SH-SY5Y (cell line): ENCODE results near the gene OXLD1.

ENCODE experiments used
- GATA2 ChIP-seq: IDR thresholded peaks from 2 replicates; pipeline ENCODE4 v1.6.1; 2011; ENCODE audit warnings: mild to moderate bottlenecking, low read depth, low read length
- GATA3 ChIP-seq: IDR thresholded peaks from 2 replicates; pipeline ENCODE4 v1.6.1; 2011; ENCODE audit warnings: low read depth, mild to moderate bottlenecking, low read length, moderate library complexity

Gene OXLD1

DNA sequence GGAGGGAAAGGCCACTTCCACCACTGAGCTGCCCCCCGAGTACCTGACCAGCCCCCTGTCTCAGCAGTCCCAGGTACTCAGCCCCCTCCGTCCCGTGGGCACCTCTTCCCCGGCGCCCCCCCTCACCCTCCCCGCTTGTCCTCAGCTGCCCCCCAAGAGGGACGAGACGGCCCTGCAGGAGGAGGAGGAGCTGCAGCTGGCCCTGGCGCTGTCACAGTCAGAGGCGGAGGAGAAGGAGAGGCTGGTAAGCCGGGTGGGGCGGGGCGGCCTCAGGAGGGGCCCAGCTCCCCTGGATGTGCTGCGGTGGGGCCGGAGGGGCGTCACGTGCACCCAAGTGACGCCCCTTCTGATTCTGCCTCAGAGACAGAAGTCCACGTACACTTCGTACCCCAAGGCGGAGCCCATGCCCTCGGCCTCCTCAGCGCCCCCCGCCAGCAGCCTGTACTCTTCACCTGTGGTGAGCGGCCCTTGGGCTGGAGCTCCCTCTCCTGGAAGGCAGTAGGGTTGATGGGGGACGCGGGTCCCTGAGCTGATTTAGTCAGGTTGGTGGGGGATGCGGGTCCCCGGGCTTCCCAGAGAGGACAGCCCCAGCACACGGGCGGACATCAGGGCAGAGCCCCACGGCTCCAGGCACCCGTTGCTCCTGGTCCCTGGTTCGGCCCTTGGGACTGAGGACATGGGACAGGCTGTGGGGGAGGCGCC lies 27.3 kb upstream of the OXLD1 start:
- no peak for TF ChIP-seq GATA3
- TF ChIP-seq GATA2, result no peak

DNA sequence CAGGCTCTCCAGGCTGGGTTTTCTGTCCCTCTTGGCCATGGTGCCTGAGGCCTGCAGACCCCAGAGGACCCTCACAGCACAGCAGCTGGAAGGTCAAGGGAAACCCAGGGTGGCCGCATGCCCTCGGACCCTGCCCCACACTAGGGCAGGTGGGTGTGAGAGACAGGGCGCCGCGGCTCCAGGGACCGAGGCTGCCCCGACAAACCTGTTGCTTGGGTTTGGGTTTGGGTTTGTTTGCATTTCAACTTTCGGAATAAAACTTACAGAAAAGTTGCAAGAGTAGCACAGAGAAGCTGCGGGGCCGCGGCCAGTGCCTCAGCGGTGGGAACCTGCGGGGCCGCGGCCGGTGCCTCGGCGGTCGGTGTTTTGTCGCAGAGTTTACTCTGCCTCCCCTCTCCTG lies 25.2 kb upstream of the OXLD1 start:
- TF ChIP-seq GATA2 (no peak), GATA3 (no peak)

DNA sequence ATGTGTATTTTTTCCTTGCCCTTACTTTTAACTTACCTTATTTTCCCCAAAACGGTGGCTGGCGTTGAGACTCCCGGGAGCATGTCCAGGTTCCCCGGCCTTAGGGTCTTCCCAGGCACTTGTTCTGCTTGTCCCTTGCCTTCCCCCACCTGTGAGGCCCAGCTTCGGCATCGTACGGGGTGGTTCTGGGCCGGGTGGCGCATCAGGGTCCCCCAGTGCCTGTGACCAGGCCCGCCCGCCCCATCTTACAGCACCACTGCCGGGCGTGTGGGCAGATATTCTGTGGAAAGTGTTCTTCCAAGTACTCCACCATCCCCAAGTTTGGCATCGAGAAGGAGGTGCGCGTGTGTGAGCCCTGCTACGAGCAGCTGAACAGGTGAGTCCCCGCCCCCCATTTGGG lies 24.8 kb upstream of the OXLD1 start:
- TF ChIP-seq GATA3 (no peak), GATA2 (no peak)

DNA sequence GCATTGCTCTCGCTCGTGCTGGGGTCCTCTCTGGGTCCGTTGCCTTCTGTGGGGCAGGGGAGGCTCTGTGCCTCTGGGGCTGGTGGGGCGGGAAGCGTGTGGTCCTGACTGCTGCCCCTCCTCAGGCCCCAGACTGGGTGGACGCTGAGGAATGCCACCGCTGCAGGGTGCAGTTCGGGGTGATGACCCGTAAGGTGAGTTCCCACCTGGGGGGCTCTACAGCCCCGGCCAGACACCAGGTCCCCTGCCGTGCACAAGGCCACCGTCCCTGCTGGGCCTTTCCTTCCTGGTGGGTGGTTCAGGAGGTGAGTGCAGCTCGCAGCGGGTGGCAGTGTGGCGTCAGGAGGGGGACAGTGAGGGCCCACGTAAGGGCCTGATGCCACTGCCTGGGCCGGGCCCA lies 24.1 kb upstream of the OXLD1 start:
- TF ChIP-seq GATA3 (no peak), GATA2 (no peak)

DNA sequence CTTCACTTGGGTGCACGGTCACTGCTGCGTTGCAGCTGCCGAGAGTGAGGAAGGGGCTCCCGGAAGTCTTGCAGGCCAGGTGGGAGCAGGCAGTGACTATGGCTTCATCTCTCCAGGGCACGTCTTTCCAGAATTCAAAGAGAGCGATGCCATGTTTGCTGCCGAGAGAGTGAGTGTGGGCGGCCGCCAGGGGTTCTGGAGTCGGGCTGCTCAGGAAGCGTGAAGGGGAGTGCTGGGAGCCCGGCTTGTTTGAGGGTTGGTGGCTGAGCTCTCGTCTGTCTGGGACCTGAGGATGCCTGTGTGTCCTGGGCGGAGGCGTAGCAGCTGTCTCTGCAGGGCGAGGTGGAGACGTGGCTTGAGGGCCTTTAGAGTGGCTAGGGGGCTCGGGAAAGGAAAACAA lies 23.7 kb upstream of the OXLD1 start:
- no peak for TF ChIP-seq GATA2
- TF ChIP-seq GATA3, result no peak

DNA sequence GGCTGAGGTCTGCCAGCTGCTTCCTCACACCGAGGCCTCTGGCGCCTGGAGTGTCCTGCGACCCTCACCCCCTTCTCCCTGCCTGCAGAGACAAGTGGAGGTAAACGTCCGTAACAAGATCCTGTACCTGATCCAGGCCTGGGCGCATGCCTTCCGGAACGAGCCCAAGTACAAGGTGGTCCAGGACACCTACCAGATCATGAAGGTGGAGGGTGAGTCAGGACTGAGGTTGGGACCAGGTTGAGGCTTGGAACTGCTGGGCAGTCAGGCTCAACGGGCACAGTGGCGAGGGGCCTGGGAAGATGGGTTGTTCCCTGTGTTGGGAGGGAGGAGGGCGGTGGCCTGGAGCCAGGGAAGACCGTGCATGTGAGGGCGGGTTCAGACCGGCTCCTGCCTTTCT lies 22.2 kb upstream of the OXLD1 start:
- TF ChIP-seq GATA3 (no peak), GATA2 (no peak)

DNA sequence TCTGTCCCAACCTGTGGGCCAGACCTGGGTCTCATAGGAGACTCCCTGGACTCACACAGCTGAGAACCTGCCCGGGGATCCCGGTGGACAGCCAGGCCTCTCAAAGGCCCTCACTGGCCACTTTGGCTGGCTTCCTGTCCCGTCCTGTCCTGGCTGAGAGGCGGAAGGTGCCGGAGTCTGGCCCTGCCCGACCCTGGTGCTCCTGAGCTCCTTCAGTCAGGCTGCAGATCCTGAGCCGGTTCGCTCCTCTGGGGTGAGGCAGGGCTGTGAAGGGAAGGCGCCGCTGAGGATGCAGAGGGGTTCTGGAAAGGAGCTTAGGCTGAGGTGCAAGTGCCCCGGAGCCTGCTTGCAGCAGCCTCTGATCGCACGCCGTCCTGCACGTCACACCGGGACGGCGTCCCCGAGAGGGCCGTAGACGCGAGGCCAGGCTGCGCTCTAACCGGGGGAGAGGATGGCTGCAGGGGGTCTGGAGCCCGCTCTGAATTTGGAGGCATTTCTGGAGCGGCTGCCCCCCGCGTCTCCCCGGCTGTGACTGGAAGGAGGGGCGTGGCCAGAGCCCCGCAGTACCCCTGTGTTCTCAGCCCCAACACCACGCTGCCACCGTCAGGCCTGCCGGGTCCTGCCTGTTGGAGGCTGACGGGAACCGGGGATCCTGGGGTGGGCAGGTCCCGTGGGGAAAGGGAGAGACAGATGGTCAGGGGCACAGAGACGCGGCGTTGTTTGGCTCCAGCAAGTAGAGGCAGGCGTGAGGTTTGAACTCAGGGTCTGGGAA lies 21.6 kb upstream of the OXLD1 start:
- TF ChIP-seq GATA3, result no peak
- TF ChIP-seq GATA2, result no peak

DNA sequence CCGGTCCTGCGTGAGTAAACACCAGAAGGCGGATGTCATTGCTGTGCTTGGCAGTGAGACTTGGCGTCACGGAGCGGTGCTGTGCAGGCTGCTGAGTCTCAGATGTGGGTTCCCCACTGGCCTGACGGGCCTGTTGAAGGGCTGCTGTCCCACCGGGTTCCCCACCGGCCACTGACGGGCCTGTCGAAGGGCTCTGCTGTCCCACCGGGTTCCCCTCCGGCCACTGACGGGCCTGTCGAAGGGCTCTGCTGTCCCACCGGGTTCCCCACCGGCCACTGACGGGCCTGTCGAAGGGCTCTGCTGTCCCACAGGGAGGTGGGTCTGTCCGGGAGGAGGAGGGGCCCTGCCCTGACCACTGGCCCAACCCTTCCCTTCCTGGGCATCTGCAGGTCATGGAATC lies 20.2 kb upstream of the OXLD1 start:
- no peak for TF ChIP-seq GATA3
- no peak for TF ChIP-seq GATA2

DNA sequence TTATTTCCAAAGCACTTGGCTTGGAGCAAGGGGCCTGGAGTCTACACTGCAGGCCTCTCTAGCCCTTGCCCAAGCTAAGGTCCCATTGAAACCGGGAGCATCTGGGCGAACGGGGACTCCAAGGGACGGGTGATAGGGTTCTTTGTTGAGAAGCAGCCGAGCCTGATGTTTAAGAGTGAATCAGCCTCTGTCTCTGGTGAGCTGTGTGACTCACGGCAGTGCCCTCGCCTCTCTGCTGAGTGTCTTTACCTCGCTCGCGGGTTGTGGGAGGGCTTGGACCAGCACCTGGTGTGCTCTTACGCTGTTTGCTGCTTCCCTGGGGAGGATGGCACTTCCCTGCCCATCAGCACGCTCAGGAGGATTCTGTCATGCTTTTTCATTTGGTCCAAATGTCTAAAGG lies 18.7 kb upstream of the OXLD1 start:
- TF ChIP-seq GATA2 (no peak), GATA3 (no peak)

DNA sequence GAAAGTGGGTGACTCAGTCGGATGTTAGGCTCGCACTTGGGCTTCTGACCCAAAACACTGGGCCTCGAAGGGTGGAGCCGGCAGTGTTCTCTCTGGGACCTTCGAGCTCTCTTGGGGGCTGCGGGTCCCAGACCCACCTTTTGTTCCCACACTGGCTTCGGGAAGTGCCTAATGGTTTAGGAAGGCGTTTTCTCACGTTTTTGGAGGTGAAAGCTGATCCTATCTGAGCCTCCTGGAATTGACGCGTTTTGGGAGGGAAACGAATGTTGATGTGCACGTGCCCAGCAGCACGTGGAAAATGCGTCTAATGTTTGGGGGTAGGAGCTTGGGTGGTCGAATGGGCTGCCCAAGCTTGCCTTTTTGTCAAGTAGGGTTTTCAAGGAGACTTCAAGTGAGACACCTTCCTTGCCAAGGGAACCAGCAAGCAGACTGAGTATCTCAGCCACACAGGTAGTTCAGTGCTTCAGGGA lies 18.1 kb upstream of the OXLD1 start:
- TF ChIP-seq GATA2 (no peak), GATA3 (no peak)

DNA sequence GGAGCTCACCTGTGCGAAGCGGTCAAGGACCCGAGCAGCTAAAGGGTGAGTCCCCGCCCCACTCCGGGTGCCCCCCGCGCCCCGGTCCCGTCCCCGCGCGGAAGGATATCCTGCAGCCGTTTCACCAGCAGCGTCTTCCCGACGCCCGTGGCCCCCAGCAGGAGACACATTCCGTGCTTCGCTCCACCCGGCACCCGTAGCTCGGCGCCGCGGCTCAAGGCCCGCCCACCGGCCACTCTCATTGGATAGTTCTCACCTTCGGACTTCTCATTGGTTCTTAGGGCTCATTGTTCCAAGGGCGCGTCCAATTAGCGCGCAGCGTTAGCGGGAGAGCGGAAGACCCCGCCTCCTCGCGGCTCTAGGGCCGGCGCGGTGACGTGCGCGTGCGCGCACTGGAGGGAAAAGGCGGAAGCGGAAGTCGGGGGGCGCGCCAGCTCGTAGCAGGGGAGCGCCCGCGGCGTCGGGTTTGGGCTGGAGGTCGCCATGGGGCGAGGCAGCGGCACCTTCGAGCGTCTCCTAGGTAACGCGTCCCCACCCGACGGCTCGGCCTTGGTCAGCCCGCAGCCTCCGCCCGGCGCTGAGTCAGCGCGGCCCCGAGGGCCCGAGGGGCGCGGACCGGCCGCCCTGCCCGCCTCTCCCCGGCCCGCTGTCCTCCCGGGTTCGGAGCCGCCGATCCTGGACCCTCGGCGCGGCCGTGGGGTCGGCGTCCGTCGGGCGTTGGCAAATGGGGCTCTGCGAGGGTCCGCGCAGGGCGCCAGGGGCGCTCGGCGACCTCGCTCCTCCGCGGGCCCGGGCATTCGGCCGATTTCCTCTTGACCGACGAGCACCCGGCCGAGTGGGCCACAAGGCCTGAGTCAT lies 17.4 kb upstream of the OXLD1 start, which contains the start of the genes ARL16 and HGS:
TSS of gene ARL16 (minus strand) at position 214 of the 858 bp plus-strand sequence. CDS start at position 170, 44 bp downstream.
TSS of gene HGS (plus strand) at position 428 of the 858 bp plus-strand sequence. CDS start at position 484, 56 bp downstream.
- TF ChIP-seq GATA3 (no peak), GATA2 (no peak)

DNA sequence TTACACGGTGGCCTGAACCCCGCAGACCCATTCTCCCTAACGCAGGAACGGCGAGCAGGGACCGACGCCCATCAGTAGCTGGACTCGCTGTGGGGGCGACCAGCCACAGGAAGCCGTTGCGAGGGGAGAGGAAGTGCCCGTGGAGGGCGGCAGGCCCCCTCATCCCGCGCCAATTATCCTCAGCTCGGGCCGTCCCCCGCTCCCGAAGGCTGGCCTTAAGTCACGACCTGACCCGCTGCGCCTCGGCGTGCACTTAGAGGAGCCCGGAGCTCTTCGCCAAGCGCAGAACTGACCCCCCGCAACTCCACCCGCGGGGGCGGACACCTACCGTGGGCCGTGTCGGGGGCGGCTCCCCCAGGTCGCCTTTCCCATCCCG lies 16.8 kb upstream of the OXLD1 start:
- TF ChIP-seq GATA3, result no peak
- TF ChIP-seq GATA2, result no peak

DNA sequence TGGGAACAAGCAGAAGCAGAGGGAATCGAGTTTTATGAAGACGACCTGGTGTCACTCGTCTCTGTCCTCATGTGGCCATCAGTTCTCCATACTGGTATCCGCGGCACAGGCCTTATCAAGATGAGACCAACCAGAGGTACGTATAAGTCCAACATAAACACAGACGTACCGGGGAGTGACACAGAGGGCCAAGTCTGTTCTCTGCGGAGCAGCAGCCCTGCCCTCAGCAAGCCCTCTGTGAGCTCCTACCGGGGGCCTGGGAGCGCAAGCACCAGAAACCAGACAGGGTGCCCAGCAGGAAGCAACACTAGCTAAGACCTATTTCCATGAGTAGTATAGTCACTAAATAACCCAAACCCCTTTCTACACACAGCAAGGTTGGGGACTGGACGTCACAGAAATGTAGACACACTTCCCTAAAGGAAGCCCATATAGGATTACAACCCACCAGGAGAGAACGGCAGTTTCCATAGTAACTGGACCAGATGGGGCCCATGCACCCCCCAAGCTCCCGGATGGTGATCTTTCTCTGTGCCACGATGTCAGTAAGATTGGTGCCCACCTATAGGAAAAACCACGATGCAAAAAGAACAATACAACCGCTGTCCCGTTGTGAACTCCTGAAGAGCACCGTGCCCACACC lies 16.3 kb upstream of the OXLD1 start:
- TF ChIP-seq GATA3, result no peak
- TF ChIP-seq GATA2, result no peak

DNA sequence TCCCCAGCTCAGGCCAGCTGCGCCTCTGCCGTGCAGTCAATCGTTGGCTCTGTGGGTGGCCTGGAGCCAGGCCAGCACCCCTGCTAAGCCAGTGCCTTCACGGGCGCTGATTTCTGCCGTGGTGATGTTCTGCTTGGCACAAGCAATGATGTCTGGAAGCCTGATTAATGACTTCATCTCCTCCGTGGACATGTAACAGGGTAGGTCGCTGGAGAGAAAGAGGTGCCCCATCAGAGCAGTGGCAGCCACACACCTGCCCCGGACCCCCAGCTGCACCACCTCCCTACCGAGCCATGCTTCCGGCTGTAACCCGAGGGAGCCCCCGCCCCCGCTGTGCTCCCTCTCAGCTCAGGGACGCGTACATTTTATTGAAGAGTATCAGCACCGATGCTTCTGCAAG lies 15.3 kb upstream of the OXLD1 start:
- no peak for TF ChIP-seq GATA2
- no peak for TF ChIP-seq GATA3

DNA sequence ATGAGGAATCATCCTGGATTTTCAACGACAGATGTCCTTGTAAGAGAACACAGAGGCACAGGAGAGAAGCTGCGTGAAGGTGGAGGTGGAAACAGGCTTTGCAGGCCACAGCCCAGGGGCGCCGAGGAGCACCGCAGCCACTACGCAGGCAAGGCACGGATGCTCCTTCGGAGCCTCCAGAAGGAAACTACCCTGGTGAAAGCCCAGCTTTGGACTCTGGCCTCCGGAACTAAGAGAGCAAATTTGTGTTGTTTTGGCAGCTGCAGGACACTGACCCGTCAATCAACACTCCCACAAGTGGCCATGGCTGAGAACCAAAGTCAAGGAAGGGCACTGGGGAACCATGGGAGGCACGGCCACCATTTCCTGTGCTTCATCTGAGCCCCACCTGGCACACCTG lies 13.7 kb upstream of the OXLD1 start:
- TF ChIP-seq GATA3 (no peak), GATA2 (no peak)
